Effector CD8-positive, alpha-beta T cell (primary cell): ENCODE data around the gene ATP8B1.

Experiments used
- DNase-seq: peaks from one replicate; lab custom pipeline; 2025; lab: John Stamatoyannopoulos, UW

Gene ATP8B1

DNA sequence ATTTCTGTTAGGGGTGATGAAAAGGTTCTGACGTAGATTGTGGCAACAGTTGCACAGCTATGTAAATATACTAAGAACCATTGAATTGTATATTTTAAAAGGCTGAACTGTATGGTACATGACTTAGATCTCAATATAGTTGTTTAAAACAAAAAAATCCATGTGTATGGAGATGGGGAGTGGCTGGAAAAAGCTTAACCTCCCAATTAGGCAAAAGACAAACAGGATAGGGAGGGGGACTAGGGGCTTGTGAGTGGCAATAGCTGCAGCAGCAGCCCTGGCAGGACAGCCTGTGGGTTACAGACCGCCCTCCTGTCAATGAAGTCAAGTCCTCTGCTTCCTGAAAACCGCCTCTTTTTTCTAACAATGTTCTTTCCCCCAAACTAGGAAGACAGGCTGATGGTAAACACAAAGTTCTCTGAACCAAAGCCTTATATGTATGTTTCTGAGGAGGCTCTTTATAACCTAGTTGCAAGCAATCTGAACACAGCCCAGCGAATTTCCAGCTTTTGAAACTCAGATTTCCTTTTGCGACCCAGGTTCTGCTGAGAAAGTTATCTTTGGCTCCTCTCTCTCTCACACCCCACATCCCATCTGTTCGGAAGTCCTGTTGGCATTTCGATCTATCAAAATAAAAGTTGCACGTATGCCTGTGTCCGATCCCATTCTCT is 10.3 kb downstream of the ATP8B1 start:
- DNase-seq: no peak

DNA sequence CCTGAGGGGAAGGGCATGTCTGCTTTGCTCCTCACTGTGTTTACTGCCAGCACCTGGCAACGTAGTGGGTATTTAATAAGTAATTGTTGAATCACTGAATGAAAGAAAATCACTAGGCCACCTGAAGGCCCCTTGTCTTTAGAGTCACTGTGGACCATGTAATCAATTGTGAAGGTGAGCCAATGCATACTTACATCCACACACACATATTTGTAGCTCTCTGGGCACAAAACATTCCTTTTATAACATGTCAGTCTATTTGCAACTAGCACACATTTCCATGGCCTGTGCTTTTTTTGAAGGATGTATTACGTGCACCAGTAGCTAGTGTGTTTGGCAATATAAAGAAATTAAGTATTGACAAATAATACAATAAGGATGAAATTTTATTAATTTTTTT is 11.2 kb downstream of the ATP8B1 start:
- no peak for DNase-seq

GRCh38 chr18:57791192-57791591 is 11.9 kb downstream of the ATP8B1 start:
- DNase-seq: no peak

DNA sequence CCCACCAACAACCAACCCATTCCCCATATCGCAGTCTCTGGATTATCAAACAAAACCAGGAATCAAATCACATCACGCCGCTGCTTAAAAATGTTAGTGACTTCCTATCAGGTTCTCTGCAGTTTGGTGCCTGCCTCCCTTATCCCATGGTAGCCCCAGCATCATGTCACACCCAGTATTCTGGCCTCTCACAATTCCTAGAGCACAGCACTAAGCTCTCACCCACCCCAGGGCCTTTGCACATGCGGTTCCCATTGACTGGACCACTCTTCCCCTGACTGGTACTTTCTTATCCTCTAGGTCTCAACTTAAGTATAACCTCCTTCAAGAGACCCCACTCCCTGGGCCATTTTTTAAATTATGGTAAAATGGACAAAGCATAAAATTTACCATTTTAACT is 12.8 kb downstream of the ATP8B1 start:
- DNase-seq: no peak

DNA sequence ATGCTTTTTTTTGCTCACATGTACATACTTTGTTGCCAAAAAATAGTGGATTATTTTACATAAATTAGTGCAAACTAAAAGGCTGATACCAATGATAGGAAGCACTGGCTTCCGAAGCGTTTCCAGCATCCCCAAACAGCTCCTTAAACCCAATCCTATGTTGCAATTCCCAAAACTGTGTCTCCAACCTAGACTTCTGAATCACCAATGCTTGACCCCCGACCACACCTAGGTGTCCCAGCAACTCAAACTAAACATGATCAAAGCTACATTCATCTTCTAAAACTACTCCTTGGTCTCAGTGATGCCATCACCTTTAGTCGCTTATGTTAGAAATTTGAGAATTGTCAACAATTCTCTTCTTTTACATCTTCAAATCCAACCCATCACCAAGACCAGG is 13.4 kb downstream of the ATP8B1 start:
- no peak for DNase-seq

DNA sequence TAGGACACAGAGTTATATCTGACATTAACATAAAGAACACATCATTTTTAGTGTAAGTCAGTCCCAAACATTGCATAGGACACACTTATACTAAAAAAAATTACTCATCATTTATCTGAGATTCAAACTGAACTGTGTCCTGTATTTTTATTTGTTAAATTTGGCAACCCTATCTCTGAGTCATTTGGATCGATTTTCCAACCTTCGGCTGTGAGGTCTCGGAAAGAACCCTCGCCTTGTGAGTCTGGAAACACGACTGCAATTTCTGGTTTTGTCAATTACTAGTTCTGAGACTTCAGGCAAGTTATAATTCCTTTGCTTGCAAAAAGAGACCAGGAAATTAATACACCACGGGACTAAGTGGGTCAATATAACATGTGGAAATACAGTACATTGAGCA is 14.0 kb downstream of the ATP8B1 start:
- no peak for DNase-seq

DNA sequence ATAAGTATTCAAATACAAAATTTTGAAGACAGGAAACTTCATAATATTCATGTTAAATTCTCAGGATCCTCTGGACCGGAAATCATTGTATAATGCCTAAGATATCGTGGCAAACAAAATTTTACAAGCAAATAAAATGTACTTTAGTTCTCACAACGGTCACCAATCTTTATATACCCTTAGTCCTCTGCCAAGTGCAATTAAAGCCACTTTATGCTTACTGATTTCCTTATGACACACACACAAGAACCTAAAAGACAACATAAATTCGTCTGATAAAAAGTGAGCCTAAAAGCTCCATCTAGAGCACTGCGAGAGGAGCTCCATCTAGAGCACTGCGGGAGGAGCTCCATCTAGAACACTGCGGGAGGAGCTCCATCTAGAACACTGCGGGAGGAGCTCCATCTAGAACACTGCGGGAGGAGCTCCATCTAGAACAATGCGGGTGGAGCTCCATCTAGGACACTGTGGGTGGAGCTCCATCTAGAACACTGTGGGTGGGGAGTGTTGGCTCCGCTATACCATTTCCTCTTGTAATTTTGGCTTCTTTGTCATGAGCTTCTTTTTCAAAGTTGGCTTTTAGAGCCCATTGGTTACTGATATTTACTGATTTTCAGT is 15.9 kb downstream of the ATP8B1 start:
- no peak for DNase-seq

DNA sequence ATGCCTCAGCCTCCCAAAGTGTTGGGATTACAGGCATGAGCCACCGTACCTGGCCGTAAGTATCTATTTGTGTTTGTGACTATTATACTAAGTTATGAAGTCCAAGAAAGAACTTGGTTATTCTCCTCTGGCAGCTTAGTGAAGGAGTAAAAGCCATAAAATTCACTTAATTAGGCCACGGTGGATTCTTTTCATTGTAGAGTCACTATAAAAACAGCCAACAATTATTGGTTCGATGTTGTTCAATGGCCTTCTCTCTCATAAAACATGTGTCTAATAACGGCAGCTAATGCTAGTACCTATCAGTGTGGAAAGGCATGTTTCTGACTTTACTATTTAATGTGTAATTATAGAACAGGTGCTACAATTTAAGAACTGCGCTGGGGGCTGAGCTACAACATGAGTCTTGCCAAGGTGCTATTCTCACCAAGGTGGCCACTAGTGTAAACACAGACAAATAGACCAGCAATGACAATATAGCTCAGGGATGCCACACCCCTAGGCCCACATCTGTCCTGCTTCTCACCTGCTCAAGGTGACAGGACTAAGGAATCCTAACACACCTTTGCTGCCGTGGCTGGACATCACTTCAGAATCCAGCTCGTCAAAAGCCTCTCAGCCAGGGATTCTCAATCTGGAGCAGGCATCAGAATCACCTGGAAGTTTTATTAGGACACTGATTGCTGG is 17.2 kb downstream of the ATP8B1 start:
- DNase-seq: no peak

- no peak for DNase-seq
Observed at GRCh38 chr18:57784801-57785114, 18.4 kb downstream of the ATP8B1 start.

- DNase-seq: no peak
Observed at GRCh38 chr18:57784034-57784800, 18.9 kb downstream of the ATP8B1 start.

DNA sequence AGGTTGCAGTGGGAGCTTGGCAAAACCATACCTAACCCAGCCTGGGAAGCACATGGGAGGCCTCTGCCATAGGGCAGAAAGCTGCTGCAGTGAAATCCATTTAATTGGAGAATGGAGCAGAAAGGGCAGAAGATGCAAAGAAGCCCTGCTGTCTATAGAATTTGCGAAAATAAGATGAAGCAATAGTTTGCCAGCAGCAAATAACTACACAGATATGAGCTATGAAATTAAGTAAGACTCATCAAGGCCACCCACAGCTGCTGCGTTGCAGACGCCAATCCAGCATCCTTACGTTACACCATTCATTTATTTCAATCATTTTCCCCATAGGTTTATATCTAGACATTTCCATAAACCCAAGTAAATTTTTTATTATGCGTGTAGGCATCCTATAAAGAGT is 21.1 kb downstream of the ATP8B1 start:
- DNase-seq: no peak

DNA sequence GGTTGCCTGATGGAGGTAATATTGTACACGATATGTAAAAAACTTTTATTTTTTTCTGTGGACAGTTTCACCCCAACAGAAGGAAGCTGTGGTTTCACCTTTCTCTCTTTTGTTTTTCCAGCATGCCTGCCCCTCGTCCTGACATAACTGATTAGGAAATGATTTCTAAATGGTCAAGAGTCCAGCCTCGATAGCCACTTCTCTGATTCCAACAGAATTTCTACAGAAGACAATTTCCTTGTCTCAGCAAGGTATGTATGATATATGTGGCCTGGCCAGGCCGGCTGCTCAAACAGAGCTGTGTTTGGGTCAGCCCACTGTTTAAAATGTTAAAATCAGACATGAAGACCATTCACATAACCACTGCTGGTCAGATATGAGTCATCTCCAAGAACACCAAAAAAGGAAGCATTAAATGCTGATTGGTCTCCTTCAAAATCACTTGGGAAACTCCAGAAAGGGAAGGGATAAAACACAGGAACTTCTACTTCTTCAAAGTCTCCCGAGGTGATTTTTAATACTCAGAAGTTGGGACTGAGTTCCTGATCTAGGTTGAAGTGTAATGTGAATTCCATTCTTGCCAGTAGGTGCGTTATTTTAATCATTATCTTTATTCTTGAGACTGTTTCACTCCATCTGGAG is 22.3 kb downstream of the ATP8B1 start:
- no peak for DNase-seq

- DNase-seq: no peak
Observed at GRCh38 chr18:57780318-57780705, 22.8 kb downstream of the ATP8B1 start.

- no peak for DNase-seq
Observed at GRCh38 chr18:57776767-57777166, 26.3 kb downstream of the ATP8B1 start.

GRCh38 chr18:57776354-57776753 is 26.8 kb downstream of the ATP8B1 start:
- DNase-seq: no peak

DNA sequence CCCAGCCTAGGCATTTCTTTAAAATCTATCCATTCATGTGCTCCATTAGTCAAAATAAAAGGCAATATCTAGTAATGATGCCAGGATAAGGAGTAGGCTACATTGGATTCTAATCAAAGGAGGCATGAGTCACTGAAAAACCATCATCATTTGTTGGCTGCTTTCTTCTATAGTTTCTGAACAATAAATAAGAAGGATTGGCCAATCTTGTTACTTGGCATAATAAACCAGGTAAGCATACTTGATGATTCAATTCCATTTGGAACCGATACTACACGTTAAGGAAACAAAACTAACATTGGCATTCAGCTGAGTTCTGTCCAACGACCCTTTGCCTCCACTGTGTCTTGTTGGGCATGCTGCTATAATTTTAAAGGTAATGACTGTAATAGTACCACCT is 27.2 kb downstream of the ATP8B1 start:
- DNase-seq: no peak

DNA sequence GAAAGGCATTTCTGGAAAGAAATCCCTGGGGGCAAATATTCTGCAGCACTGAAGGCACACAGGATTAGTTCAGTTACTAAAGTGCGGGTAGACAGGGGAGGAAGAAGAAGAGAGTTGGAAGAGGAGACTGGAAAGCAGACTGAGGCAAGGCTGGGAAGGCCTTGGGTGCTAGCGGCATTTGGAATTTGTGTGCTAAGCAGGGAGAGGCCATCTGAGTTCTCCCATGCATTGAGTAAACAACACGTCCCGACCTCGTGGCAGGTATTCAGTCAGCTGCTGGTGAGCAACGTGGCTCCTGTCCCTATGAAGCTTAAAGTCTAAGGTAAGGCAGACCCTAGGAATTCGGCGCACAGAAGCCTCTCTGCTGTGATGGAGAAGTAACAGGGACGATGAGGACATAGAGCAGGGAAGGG is 30.7 kb downstream of the ATP8B1 start:
- DNase-seq: no peak

GRCh38 chr18:57771626-57772025 is 31.5 kb downstream of the ATP8B1 start:
- no peak for DNase-seq

GRCh38 chr18:57771193-57771592 is 31.9 kb downstream of the ATP8B1 start:
- DNase-seq: no peak

DNA sequence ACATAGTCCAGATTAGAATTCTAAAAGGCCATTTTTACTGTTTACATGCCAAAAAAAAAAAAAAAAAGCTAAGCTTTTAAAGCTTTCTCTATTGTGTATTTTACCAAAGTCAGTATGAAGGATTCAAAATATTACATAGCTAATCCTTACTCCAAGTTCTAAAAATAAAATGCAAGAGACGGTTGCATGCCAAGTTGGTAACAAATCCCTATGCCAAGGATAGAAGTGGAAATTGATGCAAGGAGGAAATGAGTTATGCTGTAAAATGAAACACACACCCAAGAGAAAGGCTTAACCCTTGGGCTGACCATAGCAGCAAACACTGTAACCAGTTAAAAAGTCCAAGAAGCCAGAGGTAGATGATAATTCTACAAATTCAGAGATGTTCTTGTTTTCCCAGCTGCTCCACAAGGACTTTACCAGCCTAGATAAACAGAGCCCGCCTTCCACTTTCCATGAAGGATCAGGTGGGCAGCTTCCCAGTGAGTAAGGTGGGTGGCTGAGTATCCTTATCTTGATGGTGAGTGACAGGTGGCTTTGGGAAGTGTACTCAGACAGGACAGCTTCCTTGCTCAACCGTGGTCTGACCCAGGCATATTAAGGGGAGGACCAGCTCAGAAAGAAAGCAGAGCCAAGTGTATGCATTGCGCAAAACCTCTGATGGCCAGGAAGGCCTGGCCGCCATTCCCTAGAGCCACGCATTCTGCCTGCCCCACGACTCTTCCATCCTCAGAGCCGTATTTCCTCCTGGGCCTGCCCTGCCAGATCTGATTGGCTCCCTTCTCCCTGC is 34.4 kb downstream of the ATP8B1 start:
- no peak for DNase-seq

- no peak for DNase-seq
Observed at GRCh38 chr18:57767259-57768050, 35.7 kb downstream of the ATP8B1 start.
